Erythroblast (primary cell): Measurements from ENCODE around the gene TMEFF2.

ENCODE experiments used
- GATA1 ChIP-seq: IDR thresholded peaks from 2 replicates; pipeline ENCODE4 v1.6.1; 2011; ENCODE audit warnings: low read depth, mild to moderate bottlenecking, control low read depth, low read length, moderate library complexity
- POLR2A ChIP-seq: IDR thresholded peaks from 2 replicates; pipeline ENCODE4 v1.6.1; 2011; ENCODE audit warnings: mild to moderate bottlenecking, low read length

- TF ChIP-seq POLR2A (no peak), GATA1 (no peak)
These were observed 168.0 kb downstream of the TMEFF2 start for GRCh38 chr2:192026825-192027120.
